ENCODE data around the gene SAMD13. TPM values are rescaled to one million over a fixed set of nuclear protein-coding genes. Genes with fewer than 3 reads are reported as not detected.

The SAMD13 gene
- total RNA-seq, 1 experiment from 2014 or later = 0.61 TPM

DNA sequence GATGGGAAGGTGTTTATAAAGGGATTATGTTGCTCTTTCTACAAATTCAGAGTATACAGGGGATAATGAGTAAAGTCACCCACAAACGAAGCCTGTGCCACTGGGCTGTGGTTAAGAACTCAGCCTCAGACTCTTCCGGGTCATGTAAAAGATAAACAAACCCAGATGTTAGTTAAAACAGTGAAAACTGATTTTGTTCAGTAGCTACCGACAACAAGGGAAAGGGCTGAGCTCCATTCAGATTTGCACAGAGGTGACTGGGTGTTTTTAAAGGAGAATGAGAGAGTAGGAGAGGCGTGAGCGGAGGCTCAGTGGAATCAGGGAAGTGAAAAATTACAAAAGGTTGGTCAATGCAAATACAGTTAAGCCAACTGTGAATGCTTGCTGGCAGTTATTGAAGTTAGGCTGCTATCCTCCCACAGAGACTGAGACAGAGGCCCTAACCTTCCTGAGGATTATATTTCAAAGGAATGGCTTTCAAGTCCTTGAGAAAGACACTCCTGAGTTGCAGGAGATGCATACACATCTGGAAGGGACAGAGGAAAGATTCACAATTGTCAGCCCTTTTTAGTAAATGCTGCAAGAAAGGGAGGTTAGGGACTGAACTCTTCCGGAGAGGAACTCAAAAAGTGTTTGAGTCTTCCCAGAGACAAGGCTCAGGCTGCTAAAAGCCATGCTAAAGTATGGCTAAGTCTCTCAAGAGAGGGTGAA is 29.9 kb upstream of the SAMD13 start:
- H3K27ac Mint-ChIP-seq = peak overlapping the region in 2 of 3 experiments; percentile 41 to 59; a peak in 4 of 7 replicates
- no peaks in the 10 kb centered on the region; a peak in 1 of 5 replicates for H3K9me3 Mint-ChIP-seq
- Histone ChIP-seq H3K4me2 (ENCODE audit: insufficient read depth, insufficient read length, low read length) (no peak overlapping the region), H3K9me3 (ENCODE audit: control insufficient read depth, low read depth, low read length) (no peaks in the 10 kb centered on the region), H4K91ac (ENCODE audit: insufficient read length, low read depth, low read length) (no peak overlapping the region), H3K9ac (ENCODE audit: extremely low read depth, insufficient read length, low read length) (no peak overlapping the region), H3K79me1 (ENCODE audit: insufficient read depth, low read depth, low read length, poor library complexity, severe bottlenecking) (no peaks in the 10 kb centered on the region), H2BK15ac (ENCODE audit: low read depth, low read length) (no peak overlapping the region), H4K8ac (replicated peaks; ENCODE audit: insufficient read length, low read depth, low read length) (no peak overlapping the region), H2BK5ac (ENCODE audit: insufficient read length, low read length) (no peak overlapping the region), H3K18ac (ENCODE audit: insufficient read length, low read depth, low read length) (no peak overlapping the region), H2AFZ (ENCODE audit: low read length) (no peak overlapping the region), H3K4ac (ENCODE audit: low read depth, low read length) (no peak overlapping the region), H4K20me1 (ENCODE audit: control insufficient read depth, insufficient read depth, insufficient read length) (no peaks in the 10 kb centered on the region), H3K23me2 (ENCODE audit: insufficient read length, low read depth, low read length, poor library complexity, severe bottlenecking) (no peaks in the 10 kb centered on the region), H3K27me3 (ENCODE audit: insufficient read depth, low read length) (no peaks in the 10 kb centered on the region), H3K79me2 (ENCODE audit: insufficient read depth, low read length) (no peaks in the 10 kb centered on the region), H2BK20ac (ENCODE audit: low read depth, low read length, poor library complexity, severe bottlenecking) (no peak overlapping the region), H3T11ph (ENCODE audit: low read length) (no peak overlapping the region), H3K14ac (ENCODE audit: insufficient read depth, low read length) (no peak overlapping the region), H2BK120ac (ENCODE audit: low read depth, low read length, poor library complexity, severe bottlenecking) (no peak overlapping the region), H2AK5ac (ENCODE audit: insufficient read length, low read length) (no peak overlapping the region), H3K56ac (ENCODE audit: insufficient read length, low read depth, low read length) (no peak overlapping the region), H3K27ac (ENCODE audit: insufficient read length, low read depth, low read length) (no peak overlapping the region), H2BK12ac (ENCODE audit: insufficient read length, low read depth, low read length) (no peak overlapping the region), H4K5ac (ENCODE audit: insufficient read length, low read depth, low read length) (no peak overlapping the region), H3K4me1 (ENCODE audit: insufficient read depth, low read length) (no peaks in the 10 kb centered on the region; the same call in 1 of the 2 replicates), H3K23ac (ENCODE audit: insufficient read length, low read depth, low read length) (no peak overlapping the region)
- no CpG with 5 or more reads among the region's 6 CpGs for WGBS (ENCODE audit: extremely low coverage, insufficient read length, low lambda C conversion rate)
- no peak for DNase-seq
- H3K27me3 Mint-ChIP-seq (ENCODE audit: low read depth) = peaks cover 17% of the 10 kb centered on the region
- no peaks in the 10 kb centered on the region for H3K36me3 Mint-ChIP-seq (ENCODE audit: insufficient read depth in 1 of 3, low read depth in 3 of 3)
- H3K4me1 Mint-ChIP-seq = peaks cover 23% of the 10 kb centered on the region in 2 experiments
- TF ChIP-seq, protein P1, sequence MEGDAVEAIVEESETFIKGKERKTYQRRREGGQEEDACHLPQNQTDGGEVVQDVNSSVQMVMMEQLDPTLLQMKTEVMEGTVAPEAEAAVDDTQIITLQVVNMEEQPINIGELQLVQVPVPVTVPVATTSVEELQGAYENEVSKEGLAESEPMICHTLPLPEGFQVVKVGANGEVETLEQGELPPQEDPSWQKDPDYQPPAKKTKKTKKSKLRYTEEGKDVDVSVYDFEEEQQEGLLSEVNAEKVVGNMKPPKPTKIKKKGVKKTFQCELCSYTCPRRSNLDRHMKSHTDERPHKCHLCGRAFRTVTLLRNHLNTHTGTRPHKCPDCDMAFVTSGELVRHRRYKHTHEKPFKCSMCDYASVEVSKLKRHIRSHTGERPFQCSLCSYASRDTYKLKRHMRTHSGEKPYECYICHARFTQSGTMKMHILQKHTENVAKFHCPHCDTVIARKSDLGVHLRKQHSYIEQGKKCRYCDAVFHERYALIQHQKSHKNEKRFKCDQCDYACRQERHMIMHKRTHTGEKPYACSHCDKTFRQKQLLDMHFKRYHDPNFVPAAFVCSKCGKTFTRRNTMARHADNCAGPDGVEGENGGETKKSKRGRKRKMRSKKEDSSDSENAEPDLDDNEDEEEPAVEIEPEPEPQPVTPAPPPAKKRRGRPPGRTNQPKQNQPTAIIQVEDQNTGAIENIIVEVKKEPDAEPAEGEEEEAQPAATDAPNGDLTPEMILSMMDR (conservative IDR thresholded peaks at IDR 0.05) = no peak
- no peak overlapping the region for H3K4me3 Mint-ChIP-seq
